SJCRH30 (cell line): ENCODE results near the gene NDUFB2. TPM values are rescaled to one million over a fixed set of nuclear protein-coding genes. Genes with fewer than 3 reads are reported as not detected.
"Not testable (repeated sequence)": the region's sequence is repeated elsewhere in the genome, so short reads cannot be mapped to it uniquely, and the experiment has no call there.

Experiments used
- DNase-seq, 2 experiments: peaks; one replicate each; pipeline ENCODE4 v3.0.0-alpha.2; 2015 to 2020
- H3K27ac ChIP-seq: fragments of 250-450 bp; sonication (Bioruptor Pico); 2 replicates; pipeline ENCODE4 v1.5.1; 2020; ENCODE audit warnings: mild to moderate bottlenecking, moderate library complexity
- H3K27me3 ChIP-seq: fragments of 250-450 bp; sonication (Bioruptor Pico); 2 replicates; pipeline ENCODE4 v1.5.1; 2020; ENCODE audit warnings: mild to moderate bottlenecking, moderate library complexity
- H3K36me3 ChIP-seq: fragments of 250-450 bp; sonication (Bioruptor Pico); 2 replicates; pipeline ENCODE4 v1.5.1; 2020; ENCODE audit warnings: mild to moderate bottlenecking, moderate library complexity
- H3K4me1 ChIP-seq: fragments of 250-450 bp; sonication (Bioruptor Pico); 2 replicates; pipeline ENCODE4 v1.5.1; 2020; ENCODE audit warnings: mild to moderate bottlenecking, moderate library complexity
- H3K4me3 ChIP-seq: fragments of 250-450 bp; sonication (Bioruptor Pico); 2 replicates; pipeline ENCODE4 v1.5.1; 2020; ENCODE audit warnings: mild to moderate bottlenecking, moderate library complexity
- H3K9me3 ChIP-seq: fragments of 250-450 bp; sonication (Bioruptor Pico); replicated peaks from 2 replicates; pipeline ENCODE4 v1.5.1; 2020; ENCODE audit warnings: mild to moderate bottlenecking, moderate library complexity
- total RNA-seq: library from RNA; depleted of rRNA; stranded (reverse); fragments of >200 nt; shearing (Covaris generic); gene quantifications from 2 replicates; pipeline ENCODE4 v1.2.3, GENCODE V29; 2014; rRNA removed

The NDUFB2 gene
- total RNA-seq, 1 experiment from 2014 or later = 158 TPM

DNA sequence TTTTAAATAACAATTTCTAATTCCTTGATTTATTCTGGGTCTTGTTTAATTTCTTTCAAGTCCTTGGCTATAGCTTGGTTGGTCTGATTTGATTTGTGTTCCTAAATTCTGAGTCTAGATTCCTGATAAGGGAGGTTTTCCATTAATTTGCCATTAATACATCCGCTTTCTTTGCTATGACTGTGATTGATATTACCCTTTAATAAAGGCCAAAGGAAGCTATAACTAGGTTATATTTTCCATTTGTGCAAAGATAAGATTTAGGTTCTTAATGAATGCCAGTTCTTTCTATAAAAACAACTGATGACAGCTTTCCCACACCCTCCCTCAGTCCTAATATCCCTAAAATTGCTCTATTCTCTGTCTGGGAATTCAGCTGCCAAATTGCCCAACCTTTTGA is 28.2 kb downstream of the NDUFB2 start:
- no peaks in the 10 kb centered on the region for H3K9me3 ChIP-seq

DNA sequence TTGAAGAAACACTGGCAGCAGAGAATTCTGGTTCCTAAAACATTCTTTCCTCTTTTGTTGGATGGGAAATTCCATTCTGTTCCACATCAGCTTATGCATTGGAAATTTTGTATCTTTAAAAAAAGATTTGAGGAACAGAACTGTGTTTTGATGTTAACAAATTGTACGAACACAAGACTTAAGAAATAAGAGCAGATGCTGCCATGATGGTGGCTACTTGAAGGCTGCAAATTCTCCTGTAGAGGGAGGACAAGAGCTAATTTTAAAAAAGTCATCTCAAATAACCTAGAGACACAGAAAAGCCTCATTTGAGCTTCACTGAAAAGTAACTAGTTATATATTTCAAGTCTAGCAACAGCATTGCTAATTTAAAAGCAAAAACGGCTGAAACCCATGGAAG is 29.8 kb downstream of the NDUFB2 start:
- H3K9me3 ChIP-seq = no peaks in the 10 kb centered on the region
- H3K27me3 ChIP-seq = no peaks in the 10 kb centered on the region
- no peak overlapping the region for H3K27ac ChIP-seq
- no peaks in the 10 kb centered on the region for H3K4me1 ChIP-seq
- peaks cover 7% of the 10 kb centered on the region for H3K36me3 ChIP-seq
- no peak overlapping the region for H3K4me3 ChIP-seq
- DNase-seq = peak in 1 of 2 experiments; percentile 24

More for the DNA sequence above, 28.2 kb downstream of the NDUFB2 start:
- Histone ChIP-seq H3K36me3 (peaks cover under 1% of the 10 kb centered on the region), H3K4me1 (no peaks in the 10 kb centered on the region), H3K27ac (no peak overlapping the region), H3K4me3 (no peak overlapping the region), H3K27me3 (no peaks in the 10 kb centered on the region)
- DNase-seq = no peak

DNA sequence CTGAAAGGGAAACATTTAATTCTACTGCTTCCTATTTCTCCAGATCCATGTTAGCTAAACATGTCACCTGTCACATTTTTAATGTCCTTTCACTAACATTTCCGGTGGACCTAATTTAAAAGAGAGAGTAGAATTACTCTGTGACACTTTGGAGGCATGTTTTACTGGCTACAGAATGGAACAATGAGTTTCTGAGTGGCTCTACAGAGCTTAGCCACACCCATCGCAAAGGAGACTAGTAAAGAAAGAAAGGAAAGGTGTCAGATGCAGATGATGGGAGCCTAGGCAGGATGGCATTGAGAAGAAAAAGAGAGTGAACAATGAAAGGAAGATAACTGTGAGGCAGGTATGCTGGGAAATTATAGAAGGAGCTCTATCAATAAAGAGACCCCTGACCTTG is 35.9 kb downstream of the NDUFB2 start:
- Histone ChIP-seq H3K27ac (no peak overlapping the region), H3K9me3 (no peaks in the 10 kb centered on the region), H3K27me3 (no peaks in the 10 kb centered on the region), H3K4me3 (no peak overlapping the region), H3K4me1 (no peaks in the 10 kb centered on the region), H3K36me3 (peaks cover 13% of the 10 kb centered on the region)
- DNase-seq = no peak

DNA sequence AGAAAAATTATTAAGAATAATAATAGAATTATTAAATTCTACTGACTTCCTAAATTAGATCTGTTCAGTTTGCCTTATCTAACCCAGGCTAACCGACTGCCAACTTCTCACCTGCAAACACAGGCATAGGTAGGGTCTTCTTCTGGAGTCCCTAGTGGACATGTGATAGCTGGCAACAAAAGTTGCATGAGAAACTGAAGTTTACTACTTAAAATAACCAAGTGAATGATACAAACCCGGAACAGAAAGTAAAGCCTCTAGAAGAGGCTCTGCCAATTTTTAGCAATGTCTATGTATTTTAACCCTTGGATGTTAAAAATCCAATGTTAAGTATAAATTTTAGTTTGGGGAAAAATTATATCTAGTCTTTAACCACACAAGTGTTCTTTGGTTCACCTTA is 37.6 kb downstream of the NDUFB2 start:
- H3K4me3 ChIP-seq = no peak overlapping the region
- H3K27me3 ChIP-seq = no peaks in the 10 kb centered on the region
- no peaks in the 10 kb centered on the region for H3K4me1 ChIP-seq
- peaks cover 22% of the 10 kb centered on the region for H3K36me3 ChIP-seq
- no peaks in the 10 kb centered on the region for H3K9me3 ChIP-seq
- DNase-seq = no peak
- no peak overlapping the region for H3K27ac ChIP-seq

DNA sequence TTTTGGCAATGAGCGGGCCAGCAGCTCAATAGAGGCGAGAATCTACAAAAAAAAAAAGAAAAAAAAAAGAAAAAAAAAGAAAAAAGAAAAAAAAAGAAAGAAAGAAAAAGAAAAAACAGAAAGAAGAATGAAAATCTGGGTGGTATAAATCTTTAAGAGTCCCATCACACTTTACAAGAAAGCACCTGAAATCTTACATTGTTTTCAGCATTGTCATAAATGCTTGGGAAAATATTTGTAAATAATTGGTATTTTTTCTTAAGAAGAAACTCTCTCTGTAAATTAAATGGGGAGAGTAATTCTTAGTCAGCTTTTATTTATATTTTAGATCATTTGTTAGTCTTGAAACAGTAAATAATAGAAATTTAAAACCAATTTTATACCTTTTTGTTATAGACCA is 38.2 kb downstream of the NDUFB2 start:
- no peak overlapping the region for H3K4me3 ChIP-seq
- H3K9me3 ChIP-seq = no peaks in the 10 kb centered on the region
- no peak for DNase-seq
- no peaks in the 10 kb centered on the region for H3K27me3 ChIP-seq
- peaks cover 26% of the 10 kb centered on the region for H3K36me3 ChIP-seq
- H3K27ac ChIP-seq = no peak overlapping the region
- H3K4me1 ChIP-seq = no peaks in the 10 kb centered on the region

DNA sequence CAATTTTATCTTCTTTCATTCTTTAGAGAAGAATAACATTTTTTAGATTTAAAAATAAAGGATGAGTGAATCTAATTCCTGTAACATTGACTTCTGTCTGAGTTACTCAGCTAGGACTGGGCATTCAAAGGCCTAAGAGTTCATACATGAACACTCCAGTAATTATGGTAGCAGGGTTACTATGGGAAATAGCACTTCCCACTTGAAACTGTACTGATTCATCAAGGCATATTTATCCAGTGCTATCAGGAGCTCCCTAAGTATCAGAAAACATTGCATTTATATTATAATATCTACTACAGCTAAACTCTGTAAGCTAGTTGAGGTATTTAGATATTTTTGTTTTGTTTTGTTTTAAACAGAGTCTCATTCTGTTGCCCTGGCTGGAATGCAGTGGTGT is 41.8 kb downstream of the NDUFB2 start:
- Histone ChIP-seq H3K4me3 (no peak overlapping the region), H3K36me3 (peaks cover 24% of the 10 kb centered on the region), H3K9me3 (no peaks in the 10 kb centered on the region), H3K27ac (no peak overlapping the region), H3K4me1 (no peaks in the 10 kb centered on the region), H3K27me3 (no peaks in the 10 kb centered on the region)
- DNase-seq = no peak

DNA sequence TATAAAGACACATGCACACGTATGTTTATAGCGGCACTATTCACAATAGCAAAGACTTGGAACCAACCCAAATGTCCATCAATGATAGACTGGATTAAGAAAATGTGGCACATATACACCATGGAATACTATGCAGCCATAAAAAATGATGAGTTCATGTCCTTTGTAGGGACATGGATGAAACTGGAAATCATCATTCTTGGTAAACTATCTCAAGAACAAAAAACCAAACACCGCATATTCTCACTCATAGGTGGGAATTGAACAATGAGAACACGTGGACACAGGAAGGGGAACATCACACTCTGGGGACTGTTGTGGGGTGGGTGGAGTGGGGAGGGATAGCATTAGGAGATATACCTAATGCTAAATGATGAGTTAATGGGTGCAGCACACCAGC is 46.7 kb downstream of the NDUFB2 start:
- not testable (repeated sequence) for DNase-seq, H3K27ac ChIP-seq, H3K4me3 ChIP-seq, H3K9me3 ChIP-seq, H3K4me1 ChIP-seq, H3K27me3 ChIP-seq
- H3K36me3 ChIP-seq = peaks cover 31% of the 10 kb centered on the region

DNA sequence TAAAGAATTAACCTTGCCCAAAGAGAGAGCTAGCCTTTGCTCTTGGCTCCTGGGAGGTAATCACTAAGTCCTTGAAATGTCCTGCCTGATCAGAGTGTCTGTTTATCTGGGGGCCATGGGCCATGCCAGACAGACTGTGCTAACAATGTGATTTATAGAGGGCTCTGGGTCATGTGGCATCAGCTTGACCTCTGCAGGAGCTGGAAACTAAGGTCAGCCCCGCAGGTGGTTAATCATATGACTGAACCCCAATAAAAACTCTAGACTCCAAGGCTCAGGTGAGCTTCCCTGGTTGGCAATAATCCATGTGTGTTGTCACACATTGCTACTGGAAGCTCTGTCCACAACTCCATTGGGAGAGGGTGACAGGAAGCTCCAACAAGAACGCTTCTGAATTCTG is 47.5 kb downstream of the NDUFB2 start:
- Histone ChIP-seq H3K27ac (no peak overlapping the region), H3K27me3 (no peaks in the 10 kb centered on the region), H3K4me3 (no peak overlapping the region), H3K4me1 (no peaks in the 10 kb centered on the region), H3K36me3 (peaks cover 24% of the 10 kb centered on the region), H3K9me3 (no peaks in the 10 kb centered on the region)
- no peak for DNase-seq

DNA sequence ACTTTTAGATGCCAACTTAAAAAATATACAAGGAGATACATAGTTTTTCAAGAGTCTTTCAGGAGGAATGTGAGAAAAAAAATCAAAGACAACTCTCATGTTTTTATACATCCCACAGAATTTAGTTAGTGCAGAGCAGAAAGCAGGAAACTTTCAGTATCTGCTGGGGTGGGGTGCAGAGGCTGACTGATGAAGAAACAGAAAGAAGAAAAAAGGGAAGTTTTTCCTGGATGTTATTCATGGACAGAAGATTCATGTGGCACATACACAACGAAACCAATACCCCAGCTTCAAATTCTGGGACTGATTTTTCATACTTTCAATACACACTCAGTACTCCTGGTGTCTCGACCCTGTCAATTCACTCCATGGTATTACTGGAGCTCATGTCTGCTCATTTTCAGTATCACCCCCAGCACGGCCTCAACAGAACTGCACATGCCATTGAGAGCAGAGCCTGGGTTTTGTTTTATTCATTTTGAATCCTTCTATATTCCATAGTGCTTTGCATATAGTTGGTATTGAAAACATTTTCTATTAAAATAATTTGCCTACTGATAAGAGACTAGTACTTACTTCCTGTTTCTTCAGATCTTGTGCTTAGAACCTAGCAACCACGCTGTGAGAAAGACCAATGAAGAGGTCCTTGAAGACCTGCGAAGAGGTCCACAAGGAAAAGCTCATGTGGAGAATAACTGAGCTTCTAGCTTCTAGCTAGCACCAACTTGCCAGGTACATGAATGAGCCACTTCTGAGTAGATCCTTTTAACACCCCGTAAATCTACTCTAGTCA is 49.0 kb downstream of the NDUFB2 start:
- Histone ChIP-seq H3K27ac (no peak overlapping the region), H3K36me3 (peaks cover 17% of the 10 kb centered on the region), H3K9me3 (no peaks in the 10 kb centered on the region), H3K4me3 (no peak overlapping the region), H3K4me1 (no peaks in the 10 kb centered on the region), H3K27me3 (no peaks in the 10 kb centered on the region)
- DNase-seq = no peak

DNA sequence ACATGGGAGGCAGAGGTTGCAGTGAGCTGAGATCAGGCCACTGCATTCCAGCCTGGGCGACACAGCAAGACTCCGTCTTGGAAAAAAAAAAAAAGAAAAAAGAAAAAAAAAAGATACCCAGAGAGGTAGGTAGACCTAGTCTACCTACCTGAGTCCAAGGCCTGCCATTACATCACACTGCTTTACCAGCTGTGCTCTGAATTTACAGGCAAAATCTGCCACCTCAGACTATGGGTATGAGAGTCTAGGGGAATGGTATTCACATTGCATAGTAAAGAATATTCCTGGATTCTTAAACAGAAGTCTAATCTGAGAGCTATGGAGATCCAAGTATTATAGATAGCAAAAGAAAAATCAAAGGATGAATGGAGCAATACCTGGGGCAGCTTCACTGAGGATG is 50.2 kb downstream of the NDUFB2 start:
- no peaks in the 10 kb centered on the region for H3K27me3 ChIP-seq

DNA sequence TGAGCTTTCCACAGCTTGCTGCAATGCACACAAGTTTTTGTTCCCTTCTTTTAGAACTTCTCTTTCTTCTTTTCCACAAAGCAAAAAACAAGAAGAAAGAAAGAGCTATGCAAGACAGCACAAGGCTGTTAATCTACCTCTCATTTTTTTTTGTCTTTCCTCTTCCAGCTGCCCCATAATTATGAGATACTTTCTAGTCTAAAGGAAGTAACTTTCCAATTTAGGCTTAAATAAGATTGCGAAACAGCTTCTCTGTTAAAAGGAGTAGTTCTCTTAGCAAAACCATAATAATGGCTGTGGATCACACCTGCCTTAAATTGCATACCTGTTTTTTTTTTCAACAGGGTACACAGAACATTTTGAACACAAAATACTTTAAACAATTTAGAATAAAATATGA is 56.0 kb downstream of the NDUFB2 start:
- Histone ChIP-seq H3K9me3 (no peaks in the 10 kb centered on the region), H3K36me3 (0 out of 2 replicates have a peak, but pooled peaks cover 3% of the 10 kb centered on the region), H3K4me3 (no peak overlapping the region), H3K4me1 (no peaks in the 10 kb centered on the region), H3K27ac (no peak overlapping the region), H3K27me3 (no peaks in the 10 kb centered on the region)
- DNase-seq = no peak

More for the DNA sequence above, 50.2 kb downstream of the NDUFB2 start:
- H3K36me3 ChIP-seq = peaks cover 15% of the 10 kb centered on the region
- H3K4me1 ChIP-seq = no peaks in the 10 kb centered on the region
- no peak for DNase-seq
- H3K27ac ChIP-seq = no peak overlapping the region
- H3K9me3 ChIP-seq = no peaks in the 10 kb centered on the region
- H3K4me3 ChIP-seq = no peak overlapping the region

DNA sequence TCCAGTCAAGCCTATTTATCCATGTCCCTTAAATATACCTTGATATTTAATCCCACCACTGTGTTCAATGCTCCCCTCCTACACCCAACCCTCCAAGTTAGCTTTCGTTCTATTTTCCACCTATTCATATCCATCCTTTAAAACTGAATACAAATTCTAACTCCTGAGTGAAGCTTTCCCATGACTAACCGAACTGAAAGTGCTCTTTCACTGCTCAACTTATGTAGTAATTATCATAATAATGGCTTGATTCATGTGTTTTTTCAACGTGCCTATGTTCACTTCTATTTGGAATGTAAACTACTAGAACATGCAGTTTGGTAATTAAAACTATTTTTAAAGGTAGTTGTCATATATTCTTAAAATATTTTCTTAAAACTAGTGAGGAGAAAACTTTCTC is 58.0 kb downstream of the NDUFB2 start:
- no peak for DNase-seq
- no peaks in the 10 kb centered on the region; the same call in none of the 2 replicates for H3K9me3 ChIP-seq
- no peaks in the 10 kb centered on the region for H3K27me3 ChIP-seq
- H3K36me3 ChIP-seq = no peaks in the 10 kb centered on the region; the same call in 1 of the 2 replicates
- H3K4me1 ChIP-seq = no peaks in the 10 kb centered on the region
- H3K4me3 ChIP-seq = no peak overlapping the region
- no peak overlapping the region for H3K27ac ChIP-seq

Other genes starting within 250 kb of the NDUFB2 start
- gene MKRN1, start 217.2 kb upstream of the NDUFB2 start, total RNA-seq = 41.1 and 43.3 TPM in 2 replicates
- gene DENND2A, start 55.9 kb upstream of the NDUFB2 start, total RNA-seq = 9.2 and 10.7 TPM in 2 replicates
- 16.1 and 17.3 TPM in 2 replicates for gene ADCK2, start 23.8 kb upstream of the NDUFB2 start, total RNA-seq
- 21.8 and 26.2 TPM in 2 replicates for gene BRAF, start 228.2 kb downstream of the NDUFB2 start, total RNA-seq